ENCODE results near the gene TMEM239.
"Not testable (repeated sequence)": the region's sequence is repeated elsewhere in the genome, so short reads cannot be mapped to it uniquely, and the experiment has no call there.

TMEM239 gene

DNA sequence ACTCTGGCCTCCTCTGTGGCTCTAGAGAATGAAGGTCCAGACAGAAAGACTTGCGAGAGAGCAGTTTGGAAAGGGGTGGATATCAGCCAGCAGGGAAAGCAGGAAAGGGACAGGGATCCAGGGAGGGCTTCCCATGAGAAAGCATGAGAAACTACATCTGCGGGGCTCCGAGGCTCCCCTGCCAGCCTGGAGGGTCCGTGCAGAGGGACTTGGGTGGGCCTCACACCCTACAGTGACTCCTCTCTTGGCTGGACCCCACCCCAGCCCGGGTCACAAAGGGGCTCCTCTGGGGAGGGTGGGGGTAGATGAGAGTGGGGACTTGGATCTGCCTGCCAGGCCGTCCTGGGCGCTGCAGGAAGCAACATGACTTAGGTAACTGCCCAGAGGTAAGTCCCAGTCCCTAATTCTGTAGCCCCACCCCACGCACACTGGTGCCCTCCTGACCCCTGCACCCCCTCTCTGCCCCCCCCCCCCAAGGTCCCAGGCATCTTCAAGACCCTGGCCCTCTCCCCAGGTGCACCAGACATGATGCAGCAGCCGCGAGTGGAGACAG lies at the start of gene TMEM239:
TMEM239 (plus strand) TSS at position 335 of the 553 bp plus-strand sequence; CDS start at position 526, 191 bp downstream.
- no peak for DNase-seq (ENCODE audit: low spot score)

DNA sequence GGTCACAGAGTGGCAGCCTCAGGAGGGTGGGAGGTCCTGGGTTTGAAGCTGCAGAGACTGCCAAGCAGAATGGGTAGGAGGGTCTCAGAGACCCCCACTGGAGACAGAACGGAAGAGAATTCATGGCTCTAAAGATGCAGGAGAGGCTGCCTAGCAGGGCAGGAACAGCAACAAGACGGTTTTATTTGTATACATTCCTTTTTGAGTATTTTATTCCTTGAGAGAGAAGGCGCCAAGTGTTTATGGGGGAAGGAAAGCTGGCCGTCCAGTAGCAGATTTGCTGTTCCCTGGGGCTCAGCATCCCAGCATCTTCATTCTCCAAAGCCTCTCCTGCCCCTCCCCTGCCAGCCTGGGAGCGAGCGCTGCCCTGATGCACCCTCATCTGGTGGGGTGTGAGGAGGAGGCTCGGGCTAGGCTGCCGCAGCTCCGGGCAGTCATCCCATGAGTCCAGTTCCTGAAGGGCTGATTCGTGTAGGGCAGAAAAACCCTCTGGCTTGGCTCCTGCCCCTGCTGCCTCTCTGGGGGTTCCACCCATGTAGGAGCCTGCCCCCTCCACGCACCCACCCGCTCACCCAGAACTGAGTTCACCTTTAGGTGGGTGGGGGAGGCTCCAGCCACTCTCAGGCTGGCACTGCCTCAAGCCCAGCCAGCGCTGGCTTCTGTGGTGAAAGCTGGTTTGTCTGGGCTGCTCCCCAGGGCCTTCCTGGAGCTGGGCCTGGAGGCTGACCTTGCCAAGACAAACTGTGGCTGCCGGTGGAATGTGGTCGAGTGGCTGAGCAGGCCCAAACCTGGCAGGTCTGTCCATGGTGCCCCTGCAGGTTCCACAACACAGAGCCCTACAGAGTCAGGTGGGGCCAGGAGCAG lies 48.2 kb upstream of the TMEM239 start:
- DNase-seq (ENCODE audit: low spot score), result peak; percentile 36

DNA sequence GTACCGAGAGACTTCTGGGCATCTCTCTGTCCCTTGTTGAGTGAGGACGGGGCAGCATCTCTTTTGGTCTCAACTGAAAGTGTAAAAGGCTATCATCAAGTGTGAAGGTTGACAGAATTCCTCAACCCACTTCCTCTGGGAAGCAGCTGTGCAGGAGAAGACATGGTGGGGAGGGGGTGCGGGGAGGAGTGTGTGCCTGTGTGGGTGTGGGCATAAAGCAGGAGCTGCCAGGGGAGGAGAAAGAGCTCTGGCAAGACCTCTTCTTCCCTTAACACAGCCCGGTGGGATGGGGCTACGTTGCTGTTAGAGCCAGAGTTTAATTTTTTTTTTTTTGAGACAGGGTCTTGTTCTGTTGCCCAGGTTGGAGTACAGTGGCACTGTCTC lies 47.5 kb upstream of the TMEM239 start:
- DNase-seq (ENCODE audit: low spot score), result peak; percentile 16

DNA sequence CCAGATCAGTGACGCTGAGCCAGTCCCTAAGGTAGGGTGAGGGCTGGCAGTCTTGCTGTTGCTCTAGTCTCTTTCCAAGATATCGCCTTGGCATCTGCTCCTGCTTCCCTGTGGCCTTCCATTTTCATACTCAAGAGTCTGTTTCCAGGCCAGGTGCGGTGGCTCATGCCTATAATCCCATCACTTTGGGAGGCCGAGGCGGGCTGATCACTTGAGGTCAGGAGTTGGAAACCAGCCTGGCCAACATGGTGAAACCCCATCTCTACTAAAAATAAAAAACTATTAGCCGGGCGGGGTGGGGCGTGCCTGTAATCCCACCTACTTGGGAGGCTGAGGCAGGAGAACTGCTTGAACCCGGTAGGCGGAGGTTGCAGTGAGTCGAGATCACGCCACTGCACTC lies 46.1 kb upstream of the TMEM239 start:
- not testable (repeated sequence) for DNase-seq (ENCODE audit: low spot score)

DNA sequence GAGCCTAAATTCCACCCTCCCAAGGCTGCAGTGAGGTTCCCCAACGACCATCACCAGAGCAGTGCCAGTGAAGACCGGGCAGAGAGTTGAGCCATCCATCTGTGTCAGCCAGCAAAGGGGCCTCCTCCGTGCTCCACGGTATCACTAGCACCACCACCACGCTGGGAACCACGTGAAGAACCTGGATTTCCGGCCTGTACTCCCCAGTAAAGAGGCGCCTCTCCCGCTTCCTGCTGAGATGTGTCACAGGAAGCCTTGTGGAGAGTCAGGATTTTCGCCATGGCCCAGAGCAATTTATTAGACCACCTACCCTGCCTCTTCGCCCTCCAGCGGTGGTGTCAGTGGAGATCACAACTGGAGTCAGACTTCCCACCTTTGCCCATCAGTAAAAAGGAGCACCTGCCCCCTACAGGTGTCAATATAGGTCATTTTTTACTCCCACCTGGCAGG lies 44.5 kb upstream of the TMEM239 start:
- peak; percentile 17 for DNase-seq (ENCODE audit: low spot score)

DNA sequence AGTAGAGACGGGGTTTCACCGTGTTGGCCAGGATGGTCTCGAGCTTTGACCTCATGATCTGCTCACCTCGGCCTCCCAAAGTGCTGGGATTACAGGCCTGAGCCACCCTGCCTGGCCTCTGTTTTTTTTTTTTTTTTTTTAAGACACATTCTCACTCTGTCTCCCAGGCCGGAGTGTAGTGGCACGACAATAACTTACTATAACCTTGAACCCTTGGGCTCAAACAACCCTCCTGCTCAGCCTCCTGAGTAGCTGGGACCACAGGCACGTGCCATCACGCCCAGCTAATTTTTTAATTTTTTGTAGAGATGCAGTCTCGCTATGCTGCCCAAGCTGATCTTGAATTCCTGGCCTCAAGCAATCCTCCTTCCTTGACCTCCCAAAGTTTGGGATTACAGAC lies 42.4 kb upstream of the TMEM239 start:
- DNase-seq (ENCODE audit: low spot score), result no peak

DNA sequence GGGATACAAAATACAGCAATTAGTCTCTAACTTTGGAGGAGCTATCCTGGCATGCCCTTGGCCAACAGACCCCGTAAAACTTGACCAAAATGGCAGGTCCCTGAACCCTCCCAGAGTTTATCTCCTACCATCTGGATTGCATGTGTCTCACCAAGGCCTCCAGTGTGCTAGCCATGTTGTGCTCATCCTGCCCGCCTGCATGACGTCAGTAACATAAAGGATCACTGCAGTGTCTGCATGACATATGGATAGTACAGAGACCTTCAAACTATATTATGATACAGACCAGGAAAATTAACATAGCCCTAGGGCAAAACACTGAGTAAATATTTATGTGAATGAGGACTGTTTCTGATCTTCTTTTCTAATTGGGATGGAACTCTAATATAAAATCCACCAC lies 41.0 kb upstream of the TMEM239 start:
- peak; percentile 8 for DNase-seq (ENCODE audit: low spot score)

DNA sequence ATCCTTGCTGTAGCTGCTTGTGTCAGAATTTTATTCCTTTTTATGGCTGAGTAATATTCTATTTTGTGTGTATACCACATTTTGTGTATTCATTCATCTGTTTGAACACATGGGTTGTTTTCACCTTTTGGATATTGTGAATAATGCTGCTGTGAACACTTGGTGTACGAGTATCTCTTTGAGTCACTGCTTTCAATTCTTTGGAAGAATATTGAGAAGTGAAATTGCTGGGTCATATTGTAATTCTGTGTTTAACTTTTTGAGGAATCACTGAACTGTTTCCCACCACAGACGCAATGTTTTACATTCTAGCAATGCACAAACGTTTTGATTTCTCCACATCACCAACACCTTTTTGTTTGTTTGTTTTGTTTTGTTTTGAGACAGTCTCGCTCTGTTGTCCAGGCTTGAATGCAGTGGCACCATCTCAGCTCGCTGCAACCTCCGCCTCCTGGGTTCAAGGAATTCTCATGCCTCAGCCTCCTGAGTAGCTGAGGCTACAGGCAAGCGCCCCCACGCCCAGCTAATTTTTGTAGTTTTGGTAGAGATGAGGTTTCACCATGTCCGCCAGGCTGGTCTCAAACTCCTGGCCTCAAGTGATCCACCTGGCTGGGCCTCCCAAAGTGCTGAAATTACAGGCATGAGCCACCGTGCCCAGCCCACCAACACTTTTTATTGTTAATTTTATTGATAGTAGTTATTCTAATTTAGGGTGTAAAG lies 37.4 kb upstream of the TMEM239 start:
- DNase-seq (ENCODE audit: low spot score), result no peak

DNA sequence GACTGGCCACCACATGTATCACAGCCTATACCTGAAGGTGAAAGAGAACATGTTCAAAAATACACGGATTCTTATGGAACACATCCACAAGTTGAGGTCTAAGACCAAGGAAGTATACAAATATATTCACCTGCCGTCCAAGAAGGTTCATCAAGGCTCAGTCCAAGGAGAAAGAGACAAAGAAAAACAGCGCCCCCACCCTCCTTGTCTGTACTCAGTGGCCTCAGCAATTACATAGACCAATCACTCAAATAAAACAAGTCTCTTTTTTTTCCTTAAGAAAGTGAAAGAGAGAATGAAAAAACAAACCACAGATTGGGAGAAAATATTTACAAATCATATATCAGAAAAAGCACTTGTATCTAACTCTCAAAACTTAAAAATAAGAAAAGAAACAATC lies 35.2 kb upstream of the TMEM239 start:
- DNase-seq (ENCODE audit: low spot score), result no peak

DNA sequence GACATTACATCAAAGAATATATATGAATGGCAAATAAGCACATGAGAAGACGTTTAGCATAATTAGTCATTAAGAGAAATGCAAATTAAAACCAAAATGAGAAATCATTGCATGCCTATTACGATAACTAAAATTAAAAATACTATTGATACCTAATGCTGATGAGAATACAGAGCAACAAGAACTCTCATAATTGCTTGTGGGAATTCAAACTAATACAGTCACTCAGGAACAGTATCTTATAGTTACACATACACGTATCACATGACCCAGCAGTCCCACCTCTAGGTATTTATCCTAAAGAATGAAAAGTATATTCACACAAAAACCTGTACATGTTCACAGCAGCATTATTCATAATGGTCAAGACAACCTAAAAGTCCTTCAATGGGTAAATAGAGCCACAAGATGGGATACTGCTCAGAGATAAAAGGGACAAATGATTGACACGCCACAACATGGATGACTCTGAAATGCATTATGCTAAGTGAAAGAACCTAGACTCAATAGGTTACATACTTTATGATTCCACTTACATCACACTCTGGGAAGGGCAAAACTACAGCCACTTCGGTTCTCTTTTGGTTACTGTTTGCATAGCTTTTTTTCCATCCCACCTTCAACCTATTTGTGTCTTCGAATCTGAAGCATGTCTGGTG lies 32.1 kb upstream of the TMEM239 start:
- DNase-seq (ENCODE audit: low spot score), result no peak

DNA sequence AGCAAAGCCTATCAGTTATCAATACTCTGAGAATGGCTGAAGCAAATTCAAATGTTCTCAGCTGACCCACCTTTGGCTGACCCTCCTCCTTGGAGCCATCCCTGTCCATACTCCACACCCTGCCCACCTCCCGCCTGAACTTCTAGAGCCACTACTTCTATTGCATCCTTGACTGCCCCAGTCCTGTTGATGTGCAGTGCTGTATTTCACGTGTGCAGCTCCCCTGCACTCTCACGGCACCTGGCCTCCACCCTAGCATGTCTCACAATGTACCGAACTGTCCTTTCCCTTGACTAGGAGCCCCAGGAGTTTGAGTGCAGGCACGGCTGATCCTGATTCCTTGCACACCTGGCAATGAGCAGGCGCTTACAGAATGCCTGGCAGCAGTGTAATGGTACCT lies 22.7 kb upstream of the TMEM239 start:
- DNase-seq (ENCODE audit: low spot score), result no peak

DNA sequence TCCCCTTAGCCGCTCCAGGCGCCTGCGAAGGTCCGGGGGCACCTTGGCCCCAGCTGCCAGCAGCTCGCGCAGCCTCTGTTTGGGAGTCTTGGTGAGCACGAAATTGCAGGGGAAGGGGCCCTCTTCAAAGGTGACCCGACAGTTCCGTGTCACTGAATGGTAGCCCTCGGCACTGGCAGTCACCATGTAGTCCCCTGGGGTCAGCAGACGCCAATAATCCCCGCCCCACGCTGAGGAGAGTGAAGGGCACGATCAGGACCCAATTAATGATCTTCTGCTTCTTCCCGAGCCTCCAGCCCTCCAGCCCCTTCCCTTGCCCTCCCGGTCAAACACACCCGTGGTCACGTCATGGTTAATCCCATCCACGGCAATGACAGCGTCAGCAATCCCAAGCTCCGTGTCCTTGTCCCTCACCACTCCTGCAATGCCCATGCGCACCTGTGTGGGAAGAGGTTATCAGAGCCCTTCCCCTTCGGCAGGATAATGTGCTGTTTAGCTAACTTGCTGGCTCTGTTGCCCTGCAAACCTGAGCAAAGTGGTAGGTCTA lies 21.9 kb upstream of the TMEM239 start:
- no peak for DNase-seq (ENCODE audit: low spot score)

DNA sequence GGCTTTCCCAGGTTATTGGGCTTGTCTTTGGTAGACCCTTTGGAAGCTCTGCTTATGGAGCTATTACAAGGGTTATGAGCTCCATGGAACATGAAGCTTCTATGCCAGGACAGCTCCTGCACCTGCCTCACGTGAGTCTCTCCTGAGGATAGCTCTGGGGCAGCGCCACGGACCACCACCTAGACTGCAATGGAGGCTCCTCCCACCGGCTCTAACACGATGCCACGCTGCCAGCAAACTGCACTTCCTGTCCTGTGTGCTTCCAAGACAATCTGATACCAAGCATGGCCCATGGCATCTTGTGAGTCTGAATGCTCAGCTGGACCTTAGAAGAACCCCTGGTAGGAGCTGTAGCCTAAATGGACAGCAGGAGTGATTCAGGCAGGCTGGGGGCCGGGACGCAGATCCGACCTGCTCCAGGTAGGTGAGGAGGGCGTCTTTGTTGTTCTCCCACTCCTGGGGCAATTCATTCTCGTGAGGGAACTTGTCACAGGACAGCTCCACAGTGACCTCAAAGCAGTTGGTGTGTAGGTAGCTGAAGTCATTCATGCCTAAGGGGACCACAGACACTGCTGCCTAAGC lies 21.2 kb upstream of the TMEM239 start:
- no peak for DNase-seq (ENCODE audit: low spot score)

DNA sequence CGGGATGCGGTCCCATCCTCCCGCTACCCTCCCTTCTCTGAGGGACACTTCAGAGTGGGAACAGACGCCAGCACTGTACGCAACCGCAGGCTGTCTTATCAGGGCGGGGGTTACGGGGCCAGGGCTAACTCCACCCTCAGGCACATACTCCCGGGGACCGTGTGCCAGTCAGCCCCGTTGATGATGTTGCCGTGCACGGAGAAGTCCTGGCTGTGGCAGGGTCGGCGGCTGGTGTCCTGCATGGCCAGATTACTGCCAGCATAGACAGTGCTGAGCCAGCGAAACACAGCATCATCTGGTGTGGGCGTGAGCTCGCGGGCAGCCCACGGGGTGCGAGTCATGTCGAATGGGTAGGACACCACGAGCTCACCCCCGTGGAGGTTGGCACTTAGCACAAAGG lies 20.7 kb upstream of the TMEM239 start:
- no peak for DNase-seq (ENCODE audit: low spot score)

DNA sequence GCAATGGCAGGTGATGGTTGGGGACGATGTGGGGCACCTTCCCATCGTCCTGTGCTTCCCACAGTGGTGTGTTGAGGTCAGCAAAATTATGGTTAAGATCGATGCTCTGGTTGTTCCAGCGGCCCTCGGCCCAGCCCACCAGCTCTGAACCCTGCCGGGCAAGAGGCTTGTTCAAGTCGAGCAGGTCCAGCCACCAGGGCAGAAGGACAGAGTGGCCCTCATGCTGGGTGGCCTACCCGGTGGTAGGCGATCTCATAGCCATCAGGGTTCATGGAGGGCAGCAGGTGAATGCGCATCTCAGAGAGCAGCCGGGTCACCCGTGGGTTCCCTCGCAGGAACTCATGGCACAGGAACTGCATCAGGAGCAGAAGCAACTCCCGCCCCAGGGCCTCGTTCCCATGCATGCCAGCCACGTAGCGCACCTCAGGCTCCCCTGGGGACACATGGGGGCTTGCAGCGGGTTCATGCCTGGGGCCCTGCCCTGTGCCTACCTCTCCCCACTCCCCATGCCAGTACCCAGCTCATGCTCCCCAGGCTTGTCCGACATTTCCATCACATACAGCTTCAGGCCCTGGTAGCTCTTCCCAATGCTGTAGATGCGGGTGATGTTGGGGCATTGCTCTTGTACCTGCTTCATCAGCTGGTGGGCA lies 20.0 kb upstream of the TMEM239 start:
- DNase-seq (ENCODE audit: low spot score), result no peak

DNA sequence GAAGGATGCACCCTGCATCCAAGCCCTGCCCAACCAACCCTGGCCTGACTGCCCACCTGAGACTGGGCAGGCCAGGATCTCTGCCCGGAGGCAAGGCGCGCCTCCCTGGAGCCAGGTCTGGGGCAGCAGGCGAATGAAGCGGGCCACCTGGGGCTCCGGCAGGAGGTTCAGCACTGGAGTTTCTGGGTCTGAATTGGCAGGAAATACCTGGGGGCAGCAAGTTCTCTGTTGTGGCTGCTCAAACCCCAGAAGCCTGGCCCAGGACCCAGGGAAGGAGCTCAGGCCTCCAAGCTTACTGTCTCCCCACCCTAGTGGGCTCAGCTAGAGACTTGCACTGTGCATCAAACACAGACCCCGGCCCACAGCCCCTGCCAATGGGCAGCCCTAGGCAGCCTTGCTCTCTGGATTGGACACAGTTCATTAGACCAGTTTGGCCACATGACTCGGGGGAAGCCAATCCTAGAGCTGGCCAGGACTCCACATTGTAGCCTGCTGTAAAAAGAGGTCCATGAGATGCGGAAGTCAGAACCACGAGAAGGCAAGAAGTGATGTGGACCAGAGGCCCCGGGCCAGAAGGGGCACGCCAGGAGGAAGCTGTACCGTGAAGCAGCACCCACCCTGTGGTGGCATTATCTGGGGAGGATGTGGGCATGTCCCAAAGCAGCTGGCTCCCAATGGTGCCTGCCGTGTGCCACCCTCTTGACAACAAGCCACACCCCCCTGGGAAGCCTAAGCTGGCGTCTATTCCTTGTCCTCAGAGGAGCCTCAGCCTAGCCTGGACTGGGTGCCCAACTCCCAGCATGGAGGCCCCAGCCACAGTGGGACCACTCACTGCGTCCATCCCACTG lies 18.8 kb upstream of the TMEM239 start:
- peak; percentile 18 for DNase-seq (ENCODE audit: low spot score)

DNA sequence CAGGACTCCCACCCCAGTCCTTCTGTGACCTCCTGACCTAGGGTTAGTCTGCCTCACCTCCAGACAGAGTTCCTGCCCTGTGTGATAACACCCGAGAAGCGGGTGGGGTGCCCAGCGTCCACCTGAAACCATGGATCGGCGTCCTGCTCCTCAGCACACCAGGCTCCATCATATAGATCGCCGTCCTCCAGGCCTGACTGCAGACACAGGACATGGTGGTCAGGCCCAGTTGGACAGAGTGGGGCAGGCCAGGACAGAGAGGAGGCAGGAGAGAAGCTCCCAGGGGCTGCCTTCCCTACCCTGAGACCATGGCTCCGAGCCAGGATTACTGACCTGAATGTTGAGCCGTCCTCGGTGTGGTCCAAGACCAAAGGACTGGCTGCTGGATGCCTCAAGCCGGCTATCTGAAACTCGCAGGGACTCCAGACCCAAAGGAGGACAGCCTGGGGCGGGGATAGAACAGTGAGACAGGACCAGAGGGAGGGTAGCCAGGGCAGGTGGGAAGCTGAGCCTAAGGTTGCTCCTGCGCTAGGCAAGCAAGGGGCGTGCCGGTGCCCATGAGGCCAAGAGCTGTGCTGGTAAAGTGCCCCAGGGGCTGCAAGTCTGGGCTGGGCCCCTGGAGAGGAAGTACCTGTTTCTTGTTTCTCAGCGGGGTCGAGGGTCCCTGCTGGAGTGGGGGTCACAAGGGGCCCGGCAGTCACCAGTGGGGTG lies 17.9 kb upstream of the TMEM239 start:
- DNase-seq (ENCODE audit: low spot score), result no peak

DNA sequence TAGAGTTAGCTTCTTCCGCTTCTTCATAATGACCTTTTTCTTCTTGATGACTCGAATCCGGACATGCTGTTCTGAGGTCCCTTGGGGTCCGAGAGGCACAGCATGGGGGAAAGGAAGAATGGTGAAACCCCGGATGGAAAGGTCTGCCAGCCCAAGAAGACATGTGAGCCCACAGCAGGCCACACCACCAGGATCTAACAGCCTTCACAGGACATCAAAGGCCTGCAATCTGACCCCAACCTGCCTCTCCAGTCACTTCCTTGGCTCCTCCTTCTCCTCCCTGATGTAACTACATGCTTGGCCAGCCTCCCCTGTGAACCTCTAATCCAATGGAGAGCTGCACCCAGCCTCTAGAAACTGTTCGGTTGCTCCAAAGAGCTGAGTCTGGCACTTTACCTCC lies 17.4 kb upstream of the TMEM239 start:
- DNase-seq (ENCODE audit: low spot score), result no peak

DNA sequence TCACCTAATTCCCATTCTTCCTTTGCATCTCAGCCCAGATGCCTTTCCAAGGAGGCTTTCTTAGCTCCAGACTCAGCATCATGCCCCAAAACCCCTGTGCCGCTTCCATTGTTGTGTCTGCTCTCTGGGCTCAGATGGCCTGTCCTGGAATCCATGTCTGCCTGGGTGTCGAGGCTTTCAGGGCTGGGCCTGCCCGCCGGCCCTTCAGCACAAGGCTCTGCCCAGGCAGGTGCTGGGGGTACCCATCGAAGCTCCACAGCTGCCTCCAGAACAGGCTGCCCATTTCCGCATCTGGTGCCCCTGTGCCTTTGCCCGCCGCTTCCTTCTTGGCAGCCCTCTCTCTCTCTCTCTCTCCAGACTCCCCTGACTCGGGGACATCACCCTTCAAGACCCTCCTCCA lies 16.9 kb upstream of the TMEM239 start:
- no peak for DNase-seq (ENCODE audit: low spot score)

Measured in D341Med (cell line).